PC-3 (cell line): Measurements from ENCODE around the gene USP32. TPM values are rescaled to one million over a fixed set of nuclear protein-coding genes. Genes with fewer than 3 reads are reported as not detected.
A peak's percentile ranks its signal among the peaks of the same experiment; 100 is the strongest.

ENCODE experiments used
- ATAC-seq: fragments of 200-7000 bp; cut with Tn5 transposase; 2 replicates; pipeline ENCODE4 v1.9.1; 2020; ENCODE audit warnings: mild to moderate bottlenecking, moderate library complexity
- BruUV-seq: library from RNA; stranded (reverse); fragments of 400-500 nt; replicated peaks from 2 replicates; lab custom pipeline; 2021; lab: Mats Ljungman, UMichigan
- CTCF ChIA-PET: fragments of 300-600 bp; sonication (Branson Sonifier 250); formaldehyde crosslinking; loops from one replicate; lab custom pipeline; 2022; ENCODE audit warnings: antibody characterized with exemption; lab: Charles Lee
- POLR2A ChIA-PET: fragments of 300-600 bp; sonication (Branson Sonifier 250); formaldehyde crosslinking; loops from one replicate; lab custom pipeline; 2022; ENCODE audit warnings: antibody characterized with exemption; ENCODE audit not compliant: unreplicated experiment; lab: Charles Lee
- DNase-seq: peaks from one replicate; pipeline ENCODE4 v3.0.0-alpha.2; 2015
- H2AFZ ChIP-seq: fragments of 300-600 bp; sonication (generic); 2 replicates; pipeline ENCODE4 v1.6.0; 2016; ENCODE audit warnings: antibody characterized with exemption, low read length
- H3F3A ChIP-seq: fragments of 300-600 bp; sonication (generic); one replicate; pipeline ENCODE4 v1.6.0; 2017; ENCODE audit warnings: antibody characterized with exemption, low read length, control low read depth, mild to moderate bottlenecking; ENCODE audit not compliant: unreplicated experiment
- H3K27ac ChIP-seq: fragments of 300-600 bp; sonication (generic); 2 replicates; pipeline ENCODE4 v1.5.1; 2016; ENCODE audit warnings: mild to moderate bottlenecking, low read length
- H3K27me3 ChIP-seq: fragments of 300-600 bp; sonication (generic); 2 replicates; pipeline ENCODE4 v1.6.1; 2016; ENCODE audit warnings: low read length, mixed read lengths
- H3K36me3 ChIP-seq: fragments of 300-600 bp; sonication (generic); 2 replicates; pipeline ENCODE4 v1.6.1; 2016; ENCODE audit warnings: low read depth, mixed run types, low read length, mixed read lengths
- H3K4me1 ChIP-seq: fragments of 300-600 bp; sonication (generic); 2 replicates; pipeline ENCODE4 v1.5.1; 2016; ENCODE audit warnings: low read length; ENCODE audit not compliant: insufficient read depth
- H3K4me2 ChIP-seq: fragments of 300-600 bp; sonication (generic); 2 replicates; pipeline ENCODE4 v1.6.0; 2016; ENCODE audit warnings: low read length
- H3K4me3 ChIP-seq: fragments of 300-600 bp; sonication (generic); 2 replicates; pipeline ENCODE4 v1.5.1; 2016; ENCODE audit warnings: mild to moderate bottlenecking, low read length, mixed read lengths
- H3K79me2 ChIP-seq: fragments of 300-600 bp; sonication (generic); 2 replicates; pipeline ENCODE4 v1.6.1; 2017; ENCODE audit warnings: low read length, mixed read lengths
- H3K9ac ChIP-seq: fragments of 300-600 bp; sonication (generic); 2 replicates; pipeline ENCODE4 v1.6.0; 2016; ENCODE audit warnings: mild to moderate bottlenecking, low read length
- H3K9me2 ChIP-seq: fragments of 300-600 bp; sonication (generic); replicated peaks from 2 replicates; pipeline ENCODE4 v1.6.1; 2016; ENCODE audit warnings: mixed run types, low read length, mixed read lengths
- H3K9me3 ChIP-seq: fragments of 300-600 bp; sonication (generic); 2 replicates; pipeline ENCODE4 v1.6.1; 2016; ENCODE audit warnings: low read length, mixed read lengths
- H4K20me1 ChIP-seq: fragments of 300-600 bp; sonication (generic); 2 replicates; pipeline ENCODE4 v1.6.1; 2016; ENCODE audit warnings: low read length, mixed read lengths
- CTCF ChIP-seq: fragments of 300-600 bp; sonication (generic); conservative IDR thresholded peaks from 2 replicates; pipeline ENCODE4 v1.5.1; 2017; ENCODE audit warnings: antibody characterized with exemption, low read depth, mild to moderate bottlenecking, low read length
- EZH2 ChIP-seq: fragments of 300-600 bp; sonication (generic); IDR thresholded peaks from one replicate; pipeline ENCODE4 v1.6.1; 2017; ENCODE audit warnings: antibody characterized with exemption, mild to moderate bottlenecking, low read length; ENCODE audit not compliant: unreplicated experiment
- EZH2phosphoT487 ChIP-seq: fragments of 300-600 bp; sonication (generic); IDR thresholded peaks from 2 replicates; pipeline ENCODE4 v1.6.1; 2018; ENCODE audit warnings: mild to moderate bottlenecking, antibody characterized with exemption, low read length, borderline replicate concordance
- intact Hi-C: fragments of 100-400 bp; cut with micrococcal nuclease; formaldehyde crosslinking; loops from 2 replicates; pipeline ENCODE4 v1.9.0; 2023
- total RNA-seq: library from RNA; depleted of rRNA; stranded (reverse); fragments of >200 nt; gene quantifications from 2 replicates; pipeline ENCODE4 v1.2.3, GENCODE V29; 2014

Gene USP32
- total RNA-seq, 1 experiment from 2014 or later, result 34.1 TPM

GRCh38 chr17:60392845-60393702 is 1.1 kb upstream of the USP32 start:
- TF ChIP-seq CTCF (no peak), EZH2phosphoT487 (no peak), EZH2 (no peak)
- CTCF ChIA-PET, result interaction anchor here (0.5 to 1.3 kb wide), 3 partner anchors 20 to 162 kb away, joined by 3 to 5 read pairs (median 3); no protein-coding TSS in a partner anchor
- peaks cover 23% of the 10 kb centered on the region for H3K4me1 ChIP-seq
- H3K27ac ChIP-seq, result peak overlapping the region; percentile 86
- TSS peak; percentile 97 for BruUV-seq
- H3K36me3 ChIP-seq, result no peaks in the 10 kb centered on the region
- no peaks in the 10 kb centered on the region for H3K9me3 ChIP-seq
- no peaks in the 10 kb centered on the region for H4K20me1 ChIP-seq
- no peaks in the 10 kb centered on the region for H3F3A ChIP-seq
- peak overlapping the region; percentile 94 for H3K9ac ChIP-seq
- ATAC-seq, result no peak
- peaks cover 38% of the 10 kb centered on the region for H3K79me2 ChIP-seq
- H3K4me2 ChIP-seq, result peak overlapping the region; percentile 94
- peak overlapping the region; percentile 86 for H2AFZ ChIP-seq
- peak overlapping the region; percentile 83 for H3K4me3 ChIP-seq
- H3K9me2 ChIP-seq, result no peaks in the 10 kb centered on the region
- DNase-seq, result peak; percentile 61
- intact Hi-C loops, result loop anchor here (1.0 to 5.0 kb wide), 3 partner anchors 20 to 162 kb away; no protein-coding TSS in a partner anchor
- POLR2A ChIA-PET, result interaction anchor here (0.6 kb wide), 1 partner anchor 42 kb away, joined by 3 read pairs; no protein-coding TSS in a partner anchor
- no peaks in the 10 kb centered on the region for H3K27me3 ChIP-seq

GRCh38 chr17:60391471-60392041 is 377 bp downstream of the USP32 start:
- intact Hi-C loops, result loop anchor here (1.0 to 5.0 kb wide), 4 partner anchors 18 to 160 kb away; no protein-coding TSS in a partner anchor
- peak overlapping the region; percentile 86 for H2AFZ ChIP-seq
- TF ChIP-seq EZH2 (no peak), EZH2phosphoT487 (no peak), CTCF (no peak)
- peak overlapping the region; percentile 86 for H3K27ac ChIP-seq
- no peaks in the 10 kb centered on the region for H3K9me3 ChIP-seq
- peak overlapping the region; percentile 83 for H3K4me3 ChIP-seq
- ChIA-PET CTCF (interaction anchor here (0.5 to 1.3 kb wide), 9 partner anchors 16 to 286 kb away, joined by 3 to 12 read pairs (median 5); partner anchors contain the start of gene BCAS3), POLR2A (interaction anchor here (0.5 to 0.6 kb wide), 6 partner anchors 59 to 431 kb away, joined by 4 to 19 read pairs (median 8); no protein-coding TSS in a partner anchor)
- peak overlapping the region; percentile 94 for H3K9ac ChIP-seq
- H3K4me2 ChIP-seq, result peak overlapping the region; percentile 94
- H3K79me2 ChIP-seq, result peaks cover 53% of the 10 kb centered on the region
- H3K4me1 ChIP-seq, result peaks cover 23% of the 10 kb centered on the region
- H3K9me2 ChIP-seq, result no peaks in the 10 kb centered on the region
- no peaks in the 10 kb centered on the region for H4K20me1 ChIP-seq
- DNase-seq, result no peak
- no peaks in the 10 kb centered on the region for H3F3A ChIP-seq
- H3K36me3 ChIP-seq, result no peaks in the 10 kb centered on the region
- BruUV-seq, result no TSS peak
- ATAC-seq, result peak; percentile 44
- H3K27me3 ChIP-seq, result no peaks in the 10 kb centered on the region
